Spleen (tissue), 11 donors: Measurements from ENCODE around the gene CAMLG. TPM values are rescaled to one million over a fixed set of nuclear protein-coding genes. Genes with fewer than 3 reads are reported as not detected.

Experiments
- DNase-seq: peaks from one replicate; pipeline ENCODE4 v3.0.0-alpha.2; 2020
- H3K27ac ChIP-seq, 8 donors: fragments of 200-600 bp; sonication (generic) in 7 of 8; 1 replicate in 4 of 8; 2 replicates in 4 of 8; pipeline versions ENCODE4 v1.5.0 to v1.8.0; 2016 to 2021; ENCODE audit warnings: inconsistent platforms in 4 of 8, mild to moderate bottlenecking in 4 of 8, moderate library complexity in 1 of 8
- H3K27me3 ChIP-seq, 7 donors: fragments of 200-600 bp; sonication (generic) in 6 of 7; replicated peaks in 1 of 7; 1 replicate in 4 of 7; 2 replicates in 3 of 7; pipeline versions ENCODE4 v1.5.0 to v1.8.0; 2016 to 2021; ENCODE audit warnings: inconsistent platforms in 3 of 7, mild to moderate bottlenecking in 1 of 7
- H3K36me3 ChIP-seq, 6 donors: fragments of 200-600 bp; sonication (generic) in 5 of 6; 1 replicate in 4 of 6; 2 replicates in 2 of 6; pipeline versions ENCODE4 v1.5.0 to v1.8.0; 2016 to 2021; ENCODE audit warnings: inconsistent platforms in 2 of 6
- H3K4me1 ChIP-seq, 6 donors: fragments of 200-600 bp; sonication (generic) in 5 of 6; 1 replicate in 3 of 6; 2 replicates in 3 of 6; pipeline versions ENCODE4 v1.5.0 to v1.8.0; 2016 to 2021; ENCODE audit warnings: inconsistent platforms in 3 of 6
- H3K4me3 ChIP-seq, 8 donors: fragments of 200-600 bp; sonication (generic) in 7 of 8; 1 replicate in 4 of 8; 2 replicates in 4 of 8; pipeline versions ENCODE4 v1.5.0 to v1.8.0; 2016 to 2021; ENCODE audit warnings: inconsistent platforms in 4 of 8, mild to moderate bottlenecking in 4 of 8, moderate library complexity in 2 of 8
- H3K9me3 ChIP-seq, 8 donors: fragments of 200-600 bp; sonication (generic) in 7 of 8; 1 replicate in 4 of 8; 2 replicates in 4 of 8; pipeline versions ENCODE4 v1.5.0 to v1.8.0; 2016 to 2021; ENCODE audit warnings: inconsistent platforms in 4 of 8
- CTCF ChIP-seq, 11 experiments: fragments of 200-600 bp in 7 of 11; fragments of 450-650 bp in 4 of 11; sonication (generic) in 4 of 11; IDR thresholded peaks in 8 of 11; conservative IDR thresholded peaks in 3 of 11; 1 replicate in 7 of 11; 2 replicates in 4 of 11; pipeline versions ENCODE4 v1.4.0 to v1.8.0; 2016 to 2021; ENCODE audit warnings: antibody characterized with exemption in 11 of 11, inconsistent platforms in 4 of 11, mild to moderate bottlenecking in 1 of 11
- POLR2A ChIP-seq, 3 donors: fragments of 450-650 bp; IDR thresholded peaks; one replicate each; pipeline ENCODE4 v1.5.1; 2017; ENCODE audit warnings: antibody characterized with exemption in 3 of 3, mild to moderate bottlenecking in 1 of 3
- POLR2AphosphoS5 ChIP-seq, 3 donors: sonication (generic); formaldehyde crosslinking; IDR thresholded peaks; one replicate each; pipeline ENCODE4 v1.5.1; 2017; ENCODE audit warnings: antibody characterized with exemption in 3 of 3
- WGBS, 5 donors: extraction: QIAGEN DNeasy Blood & Tissue Kit in 3 of 5; methylation state at CpG; one replicate each; pipeline versions ENCODE4 v1.1.5 to v1.1.7; 2013 to 2018; 5-methylcytosine and 5-hydroxymethylcytosine counted together
- intact Hi-C: fragments of 100-400 bp; cut with DNase I; formaldehyde crosslinking; loops from one replicate; pipeline ENCODE4 v1.15.0; 2023; ENCODE audit warnings: low total_unique reads
- polyA plus RNA-seq, 3 donors: library from polyadenylated mRNA; stranded (reverse); fragments of 200-250 nt; gene quantifications; one replicate each; pipeline ENCODE4 v1.2.1, GENCODE V29; 2013
- total RNA-seq, 7 donors: library from RNA; depleted of rRNA in 3 of 7; stranded (reverse); fragments of >200 nt in 3 of 7; fragmentation: NEBNext Ultra II Directional in 4 of 7; extraction: Animal tissue kit (Norgen Biotek cat#: 25700) in 4 of 7; gene quantifications; one replicate each; pipeline versions ENCODE4 v1.1.0 to v1.2.1, GENCODE V29; 2016 to 2021
- donor health status: healthy with polysubstance abuse.
- donor health status: DM: no; HTN: no; CAD: no; lungs with moderate emphysema.
- donor health status: DM: no; HTN: no; CAD: no.
- donor health status: Bipolar disorder and iron deficiency.
- donor health status: healthy.
- donor health status: DM: no; HTN: no; CAD: no.
- donor health status: DM: yes; HTN: yes; CAD: no.

Gene CAMLG
- total and polyA plus RNA-seq, 10 donors: 16.3 to 55.7 (median 24.2) TPM

- no peak overlapping the region for H3K27ac ChIP-seq
- no peaks in the 10 kb centered on the region for H3K27me3 ChIP-seq
- no peak for TF ChIP-seq POLR2AphosphoS5 (IDR thresholded peaks at IDR 0.05)
- TF ChIP-seq POLR2A (IDR thresholded peaks at IDR 0.05): no peak
- no peak for TF ChIP-seq CTCF (IDR thresholded peaks at IDR 0.05 in 8 of 11, conservative IDR thresholded peaks at IDR 0.05 in 3 of 11)
- no peaks in the 10 kb centered on the region for H3K9me3 ChIP-seq
- WGBS, 5 donors: 88 to 98% (median 92%) methylated on average over 3 of the region's 3 CpGs
- H3K4me3 ChIP-seq: no peak overlapping the region
- peaks cover 5 to 100% (median 86%) of the 10 kb centered on the region in 6 donors for H3K36me3 ChIP-seq
- no peak for DNase-seq
- H3K4me1 ChIP-seq: no peaks in the 10 kb centered on the region
- intact Hi-C loops: no loop called here
Observed at GRCh38 chr5:134784946-134785620, 46.7 kb downstream of the CAMLG start.

GRCh38 chr5:134787692-134788091 is 49.3 kb downstream of the CAMLG start:
- peaks cover 8 to 100% (median 88%) of the 10 kb centered on the region in 6 donors for H3K36me3 ChIP-seq
- DNase-seq: no peak
- WGBS, 5 donors: 96 to 100% (median 100%) methylated on average over 1 of the region's 1 CpG

DNA sequence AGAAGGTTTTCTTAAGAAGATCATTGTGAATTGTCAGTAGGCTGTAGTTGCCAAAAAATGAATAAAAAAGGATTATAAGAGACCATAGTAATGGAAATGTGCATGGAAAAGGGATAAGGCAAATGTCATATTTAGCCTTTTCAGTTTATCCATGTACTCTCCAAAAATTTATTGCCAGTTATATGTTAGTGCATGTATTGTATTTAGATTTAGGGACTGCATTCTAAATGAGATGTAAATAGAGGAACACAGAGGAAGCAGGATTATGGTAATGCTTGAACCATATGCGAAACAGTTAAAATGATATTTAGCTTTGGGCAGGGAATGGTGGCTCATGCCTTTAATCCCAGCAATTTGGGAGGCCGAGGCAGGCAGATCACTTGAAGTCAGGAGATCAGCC is 53.2 kb downstream of the CAMLG start:
- no peaks in the 10 kb centered on the region for H3K9me3 ChIP-seq
- no peaks in the 10 kb centered on the region for H3K4me1 ChIP-seq
- H3K4me3 ChIP-seq: no peak overlapping the region
- WGBS, 5 donors: 95 to 100% (median 98%) methylated on average over 2 of the region's 2 CpGs
- no peak for DNase-seq
- no peak overlapping the region for H3K27ac ChIP-seq
- no peaks in the 10 kb centered on the region for H3K27me3 ChIP-seq
- H3K36me3 ChIP-seq: peaks cover 3 to 100% (median 86%) of the 10 kb centered on the region in 6 donors
- intact Hi-C loops: no loop called here
- TF ChIP-seq POLR2AphosphoS5 (IDR thresholded peaks at IDR 0.05) (no peak), CTCF (IDR thresholded peaks at IDR 0.05 in 8 of 11, conservative IDR thresholded peaks at IDR 0.05 in 3 of 11) (no peak), POLR2A (IDR thresholded peaks at IDR 0.05) (no peak)

More at GRCh38 chr5:134787692-134788091, 49.3 kb downstream of the CAMLG start:
- Histone ChIP-seq H3K4me1 (no peaks in the 10 kb centered on the region), H3K9me3 (no peaks in the 10 kb centered on the region), H3K4me3 (no peak overlapping the region), H3K27me3 (no peaks in the 10 kb centered on the region), H3K27ac (no peak overlapping the region)
- intact Hi-C loops: no loop called here
- no peak for TF ChIP-seq POLR2A (IDR thresholded peaks at IDR 0.05)
- no peak for TF ChIP-seq CTCF (IDR thresholded peaks at IDR 0.05 in 8 of 11, conservative IDR thresholded peaks at IDR 0.05 in 3 of 11)
- no peak for TF ChIP-seq POLR2AphosphoS5 (IDR thresholded peaks at IDR 0.05)

DNA sequence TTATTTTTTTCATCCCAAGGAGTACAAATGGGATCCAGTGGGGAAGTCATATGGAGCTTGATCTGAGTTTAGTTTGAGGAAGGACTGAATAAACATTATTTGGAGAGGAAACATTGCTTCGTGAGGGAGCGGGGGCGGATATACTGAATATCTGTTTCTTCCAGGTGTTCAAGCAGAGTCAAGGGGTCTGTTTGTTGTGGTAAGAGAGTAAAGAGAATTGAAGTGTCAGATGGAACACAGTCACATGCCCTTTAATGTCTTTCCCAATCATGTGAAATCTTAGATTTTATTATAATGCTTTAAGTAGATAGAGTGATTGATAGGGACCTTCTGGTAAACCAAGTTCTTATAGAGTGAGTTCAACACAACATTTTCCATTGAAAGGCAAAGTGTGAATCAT is 53.9 kb downstream of the CAMLG start:
- Histone ChIP-seq H3K4me3 (no peak overlapping the region), H3K36me3 (peaks cover 3 to 100% (median 86%) of the 10 kb centered on the region in 6 donors), H3K27me3 (no peaks in the 10 kb centered on the region), H3K4me1 (no peaks in the 10 kb centered on the region), H3K27ac (no peak overlapping the region), H3K9me3 (no peaks in the 10 kb centered on the region)
- DNase-seq: no peak
- WGBS, 5 donors: 86 to 94% (median 94%) methylated on average over 3 of the region's 3 CpGs
- intact Hi-C loops: no loop called here
- TF ChIP-seq POLR2AphosphoS5 (IDR thresholded peaks at IDR 0.05): no peak
- no peak for TF ChIP-seq CTCF (IDR thresholded peaks at IDR 0.05 in 8 of 11, conservative IDR thresholded peaks at IDR 0.05 in 3 of 11)
- TF ChIP-seq POLR2A (IDR thresholded peaks at IDR 0.05): no peak
